ENCODE data around the gene SPON1.
"Not testable (repeated sequence)": the region's sequence is repeated elsewhere in the genome, so short reads cannot be mapped to it uniquely, and the experiment has no call there.

SPON1 gene

GRCh38 chr11:14065141-14065540 lies 102.6 kb downstream of the SPON1 start:
- Mint-ChIP-seq H3K36me3 (no peaks in the 10 kb centered on the region), H3K27ac (no peak overlapping the region), H3K4me3 (no peak overlapping the region), H3K4me1 (no peaks in the 10 kb centered on the region), H3K9me3 (no peaks in the 10 kb centered on the region), H3K27me3 (peaks cover 21% of the 10 kb centered on the region)
- no peak for ATAC-seq

DNA sequence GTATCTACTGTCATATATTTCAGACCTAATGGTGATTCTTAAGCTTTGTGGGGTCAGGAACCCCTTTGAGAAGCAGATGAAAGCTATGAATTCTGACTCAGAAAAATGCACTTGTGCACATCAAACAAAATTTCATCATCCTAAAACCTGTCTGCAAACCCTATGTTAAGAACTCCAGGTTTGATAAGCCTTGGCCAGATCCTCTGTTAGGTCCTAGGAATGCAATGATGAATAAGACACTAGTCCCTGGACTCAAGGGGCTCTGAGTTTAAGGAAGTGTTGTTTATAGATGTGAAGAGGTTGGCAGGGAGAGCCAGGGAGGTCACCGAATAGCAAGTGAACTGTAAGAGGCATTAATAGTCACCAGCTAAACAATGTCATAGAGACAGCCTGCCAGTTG lies 103.2 kb downstream of the SPON1 start:
- no peak for ATAC-seq
- H3K4me3 Mint-ChIP-seq = no peak overlapping the region

DNA sequence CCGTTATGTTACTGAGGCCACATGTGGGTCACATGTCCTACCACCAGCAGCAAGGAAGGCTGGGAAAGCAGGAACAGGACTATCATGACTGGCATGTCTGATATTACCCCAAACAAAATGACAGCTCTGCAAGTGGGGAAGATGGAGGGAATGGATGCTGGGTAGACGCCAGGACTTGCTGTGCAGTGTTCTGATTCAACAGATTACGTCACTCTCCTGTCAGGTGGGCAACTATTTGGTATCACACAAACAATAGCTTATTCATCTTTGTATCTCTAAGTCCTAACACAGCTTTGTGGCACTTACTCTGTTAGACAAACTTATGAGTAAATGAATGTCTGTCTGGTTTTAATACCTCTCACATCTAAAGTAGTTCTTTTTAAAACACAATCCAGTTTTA lies 105.2 kb downstream of the SPON1 start:
- no peaks in the 10 kb centered on the region for H3K36me3 Mint-ChIP-seq
- H3K4me3 Mint-ChIP-seq = no peak overlapping the region
- no peak for ATAC-seq
- peaks cover 21% of the 10 kb centered on the region for H3K27me3 Mint-ChIP-seq
- no peaks in the 10 kb centered on the region for H3K9me3 Mint-ChIP-seq
- no peak overlapping the region for H3K27ac Mint-ChIP-seq
- no peaks in the 10 kb centered on the region for H3K4me1 Mint-ChIP-seq

More for the DNA sequence above, 103.2 kb downstream of the SPON1 start:
- Mint-ChIP-seq H3K36me3 (no peaks in the 10 kb centered on the region), H3K27me3 (peaks cover 21% of the 10 kb centered on the region), H3K4me1 (no peaks in the 10 kb centered on the region), H3K9me3 (no peaks in the 10 kb centered on the region), H3K27ac (no peak overlapping the region)

GRCh38 chr11:14070896-14071295 lies 108.4 kb downstream of the SPON1 start:
- Mint-ChIP-seq H3K27ac (no peak overlapping the region), H3K4me1 (no peaks in the 10 kb centered on the region), H3K9me3 (no peaks in the 10 kb centered on the region), H3K4me3 (no peak overlapping the region), H3K36me3 (no peaks in the 10 kb centered on the region), H3K27me3 (no peaks in the 10 kb centered on the region)
- no peak for ATAC-seq

DNA sequence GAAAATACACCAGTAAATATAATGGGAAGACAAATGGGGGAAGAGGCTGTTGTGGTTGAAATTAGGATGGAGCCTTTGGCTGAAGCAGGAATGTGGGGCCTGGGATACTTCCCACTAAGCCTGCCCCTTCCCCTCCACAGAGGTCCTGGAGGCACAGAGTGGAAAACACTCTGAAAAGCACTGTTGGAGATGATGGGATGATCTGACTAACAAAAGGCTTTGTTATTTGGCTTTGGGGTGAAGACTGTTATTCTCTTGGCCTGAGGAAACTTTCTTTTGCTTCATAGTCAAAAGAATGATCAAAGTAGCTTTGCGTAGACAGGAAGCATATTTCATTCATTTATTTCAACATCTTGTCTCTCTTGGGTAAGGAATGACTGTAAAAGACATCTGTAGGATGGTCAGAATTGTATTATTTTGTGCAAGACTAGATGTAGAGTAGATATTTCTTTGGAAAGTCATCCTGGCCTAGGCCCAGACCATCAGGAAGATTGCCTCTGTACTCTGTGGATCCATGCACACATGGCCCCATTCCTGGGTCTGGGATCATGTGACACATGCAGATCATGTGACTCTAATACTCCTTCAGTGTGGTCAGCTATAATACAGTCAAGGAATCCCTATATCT lies 111.4 kb downstream of the SPON1 start:
- ATAC-seq = no peak
- H3K4me1 Mint-ChIP-seq = peaks cover 5% of the 10 kb centered on the region

GRCh38 chr11:14075118-14076078 lies 112.9 kb downstream of the SPON1 start:
- no peak for ATAC-seq
- no peaks in the 10 kb centered on the region for H3K36me3 Mint-ChIP-seq
- H3K4me3 Mint-ChIP-seq = no peak overlapping the region
- H3K27ac Mint-ChIP-seq = no peak overlapping the region
- peaks cover 12% of the 10 kb centered on the region for H3K27me3 Mint-ChIP-seq
- H3K9me3 Mint-ChIP-seq = no peaks in the 10 kb centered on the region
- peaks cover 16% of the 10 kb centered on the region for H3K4me1 Mint-ChIP-seq

More for the DNA sequence above, 111.4 kb downstream of the SPON1 start:
- Mint-ChIP-seq H3K27me3 (peaks cover 12% of the 10 kb centered on the region), H3K9me3 (no peaks in the 10 kb centered on the region), H3K27ac (no peak overlapping the region), H3K36me3 (no peaks in the 10 kb centered on the region), H3K4me3 (no peak overlapping the region)

DNA sequence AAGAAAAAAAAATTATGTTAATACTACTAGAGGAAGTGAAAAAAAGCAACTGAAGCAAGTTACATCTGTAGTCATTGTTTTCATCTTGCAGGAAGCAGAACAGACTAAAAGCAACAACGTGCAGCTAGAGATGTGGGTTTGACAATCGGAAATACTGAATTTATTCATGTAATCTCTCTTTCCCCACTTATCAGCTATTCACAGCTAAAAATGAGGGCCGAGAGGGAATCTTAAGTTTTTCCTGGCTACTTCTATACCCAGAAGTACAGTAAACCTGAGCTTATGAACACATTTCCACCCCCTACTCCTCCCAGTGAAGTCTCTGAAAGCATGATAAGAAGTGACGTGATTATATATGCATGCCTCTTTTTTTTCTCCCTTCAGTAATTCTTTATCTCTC lies 116.5 kb downstream of the SPON1 start:
- peak overlapping the region; percentile 47 for H3K4me3 Mint-ChIP-seq
- no peaks in the 10 kb centered on the region for H3K9me3 Mint-ChIP-seq
- H3K27ac Mint-ChIP-seq = no peak overlapping the region
- H3K4me1 Mint-ChIP-seq = peaks cover 16% of the 10 kb centered on the region
- ATAC-seq = no peak
- peaks cover 12% of the 10 kb centered on the region for H3K27me3 Mint-ChIP-seq
- H3K36me3 Mint-ChIP-seq = no peaks in the 10 kb centered on the region

GRCh38 chr11:14079797-14080196 lies 117.3 kb downstream of the SPON1 start:
- no peak overlapping the region for H3K4me3 Mint-ChIP-seq
- H3K27me3 Mint-ChIP-seq = peaks cover 12% of the 10 kb centered on the region
- H3K36me3 Mint-ChIP-seq = no peaks in the 10 kb centered on the region
- peaks cover 2% of the 10 kb centered on the region for H3K9me3 Mint-ChIP-seq
- H3K27ac Mint-ChIP-seq = no peak overlapping the region
- H3K4me1 Mint-ChIP-seq = peaks cover 16% of the 10 kb centered on the region
- no peak for ATAC-seq

GRCh38 chr11:14081581-14082231 lies 119.2 kb downstream of the SPON1 start:
- Mint-ChIP-seq H3K27ac (no peak overlapping the region), H3K27me3 (peaks cover 19% of the 10 kb centered on the region), H3K4me3 (no peak overlapping the region), H3K4me1 (peaks cover 16% of the 10 kb centered on the region), H3K9me3 (peaks cover 5% of the 10 kb centered on the region), H3K36me3 (no peaks in the 10 kb centered on the region)
- no peak for ATAC-seq

- H3K4me3 Mint-ChIP-seq = no peak overlapping the region
- H3K4me1 Mint-ChIP-seq = peaks cover 16% of the 10 kb centered on the region
- no peak overlapping the region for H3K27ac Mint-ChIP-seq
- ATAC-seq = no peak
- H3K27me3 Mint-ChIP-seq = peaks cover 22% of the 10 kb centered on the region
- peaks cover 5% of the 10 kb centered on the region for H3K9me3 Mint-ChIP-seq
- no peaks in the 10 kb centered on the region for H3K36me3 Mint-ChIP-seq
Measured at GRCh38 chr11:14082338-14082737, 119.8 kb downstream of the SPON1 start.

GRCh38 chr11:14088861-14089260 lies 126.3 kb downstream of the SPON1 start:
- not testable (repeated sequence) for H3K4me3 Mint-ChIP-seq, ATAC-seq, H3K27ac Mint-ChIP-seq, H3K36me3 Mint-ChIP-seq, H3K4me1 Mint-ChIP-seq, H3K9me3 Mint-ChIP-seq
- peaks cover 42% of the 10 kb centered on the region for H3K27me3 Mint-ChIP-seq

DNA sequence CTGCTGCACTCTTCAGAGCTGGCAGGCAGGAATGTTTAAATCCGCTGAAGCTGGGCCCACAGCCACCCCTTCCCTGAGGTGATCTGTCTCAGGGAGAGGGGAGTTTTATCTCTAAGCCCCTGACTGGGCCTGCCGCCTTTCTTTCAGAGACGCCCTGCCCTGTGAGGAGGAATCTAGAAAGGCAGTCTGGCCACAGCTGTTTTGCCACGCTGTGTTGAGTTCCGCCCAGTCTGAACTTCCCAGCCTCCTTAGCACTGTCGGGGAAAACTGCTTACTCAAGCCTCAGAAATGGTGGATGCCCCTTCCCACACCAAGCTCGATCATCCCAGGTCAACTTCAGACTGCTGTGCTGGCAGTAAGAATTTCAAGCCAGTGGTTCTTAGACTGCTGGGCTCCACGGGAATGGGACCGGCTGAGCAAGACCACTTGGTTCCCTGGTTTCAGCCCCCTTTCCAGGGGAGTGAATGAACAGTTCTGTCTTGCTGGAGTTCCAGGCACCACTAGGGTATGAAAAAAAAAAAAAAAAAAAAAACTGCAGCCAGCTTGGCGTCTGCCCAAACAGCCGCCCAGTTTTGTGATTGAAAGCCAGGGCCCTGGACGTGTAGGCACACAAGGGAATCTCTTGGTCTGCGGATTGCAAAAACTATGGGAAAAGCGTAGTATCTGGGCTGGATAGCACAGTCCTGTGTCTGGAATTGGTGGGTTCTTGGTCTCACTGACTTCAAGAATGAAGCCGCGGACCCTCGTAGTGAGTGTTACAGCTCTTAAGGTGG lies 127.4 kb downstream of the SPON1 start:
- H3K36me3 Mint-ChIP-seq = no peaks in the 10 kb centered on the region
- H3K27me3 Mint-ChIP-seq = peaks cover 42% of the 10 kb centered on the region
- ATAC-seq = no peak
- H3K27ac Mint-ChIP-seq = no peak overlapping the region
- H3K9me3 Mint-ChIP-seq = peaks cover 1% of the 10 kb centered on the region
- no peaks in the 10 kb centered on the region for H3K4me1 Mint-ChIP-seq
- H3K4me3 Mint-ChIP-seq = no peak overlapping the region

- not testable (repeated sequence) for H3K27ac Mint-ChIP-seq, H3K4me1 Mint-ChIP-seq, H3K36me3 Mint-ChIP-seq, H3K4me3 Mint-ChIP-seq, H3K9me3 Mint-ChIP-seq, ATAC-seq
- peaks cover 42% of the 10 kb centered on the region for H3K27me3 Mint-ChIP-seq
Measured at GRCh38 chr11:14090631-14091030, 128.1 kb downstream of the SPON1 start.

GRCh38 chr11:14093065-14093464 lies 130.5 kb downstream of the SPON1 start:
- Mint-ChIP-seq H3K9me3 (no peaks in the 10 kb centered on the region), H3K27me3 (peaks cover 20% of the 10 kb centered on the region), H3K27ac (no peak overlapping the region), H3K4me1 (no peaks in the 10 kb centered on the region), H3K36me3 (no peaks in the 10 kb centered on the region), H3K4me3 (no peak overlapping the region)
- ATAC-seq = no peak

DNA sequence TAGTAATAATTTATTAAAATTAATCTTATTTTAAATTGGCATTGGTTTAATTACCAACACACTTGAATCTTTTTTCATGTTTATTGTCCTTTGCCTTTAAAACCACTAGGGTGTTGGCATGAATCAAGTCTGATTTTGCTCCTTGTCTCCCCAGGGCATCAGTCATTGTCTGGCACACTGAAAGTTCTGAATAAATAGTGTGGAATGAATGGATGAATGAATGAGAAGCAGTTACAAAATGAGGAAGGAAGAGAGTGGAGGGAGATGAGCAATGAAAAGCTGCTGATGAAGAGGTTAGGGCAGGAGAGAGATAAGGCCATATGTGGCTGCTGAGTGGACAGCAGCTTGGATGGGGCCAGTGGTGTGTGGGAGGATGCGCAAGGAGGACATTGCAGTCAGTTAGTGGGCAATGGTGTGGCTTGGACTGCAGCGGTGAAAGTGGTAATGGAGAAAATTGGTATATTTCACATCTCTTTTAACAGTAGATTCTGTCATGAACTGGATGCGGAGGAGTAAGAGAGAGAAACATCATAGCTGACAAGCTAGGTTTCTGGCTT lies 132.0 kb downstream of the SPON1 start:
- ATAC-seq = peak; percentile 47
- Mint-ChIP-seq H3K4me1 (no peaks in the 10 kb centered on the region), H3K9me3 (no peaks in the 10 kb centered on the region)

More for the DNA sequence above, 132.0 kb downstream of the SPON1 start:
- H3K4me3 Mint-ChIP-seq = no peak overlapping the region
- H3K27me3 Mint-ChIP-seq = peaks cover 10% of the 10 kb centered on the region
- no peak overlapping the region for H3K27ac Mint-ChIP-seq
- no peaks in the 10 kb centered on the region for H3K36me3 Mint-ChIP-seq

Data from stimulated activated memory B cell treated with anti-CD40 and anti-IgM and Interleukin-4, amounts not matched to agents 10 μg/mL and 1 μg/mL and 100 μg/mL, for 72 hours (primary cell).